ENCODE results near the gene ZNF28.

GRCh38 chr19:52749780-52750179, 71.7 kb downstream of the ZNF28 start:
- TF ChIP-seq, protein P1, sequence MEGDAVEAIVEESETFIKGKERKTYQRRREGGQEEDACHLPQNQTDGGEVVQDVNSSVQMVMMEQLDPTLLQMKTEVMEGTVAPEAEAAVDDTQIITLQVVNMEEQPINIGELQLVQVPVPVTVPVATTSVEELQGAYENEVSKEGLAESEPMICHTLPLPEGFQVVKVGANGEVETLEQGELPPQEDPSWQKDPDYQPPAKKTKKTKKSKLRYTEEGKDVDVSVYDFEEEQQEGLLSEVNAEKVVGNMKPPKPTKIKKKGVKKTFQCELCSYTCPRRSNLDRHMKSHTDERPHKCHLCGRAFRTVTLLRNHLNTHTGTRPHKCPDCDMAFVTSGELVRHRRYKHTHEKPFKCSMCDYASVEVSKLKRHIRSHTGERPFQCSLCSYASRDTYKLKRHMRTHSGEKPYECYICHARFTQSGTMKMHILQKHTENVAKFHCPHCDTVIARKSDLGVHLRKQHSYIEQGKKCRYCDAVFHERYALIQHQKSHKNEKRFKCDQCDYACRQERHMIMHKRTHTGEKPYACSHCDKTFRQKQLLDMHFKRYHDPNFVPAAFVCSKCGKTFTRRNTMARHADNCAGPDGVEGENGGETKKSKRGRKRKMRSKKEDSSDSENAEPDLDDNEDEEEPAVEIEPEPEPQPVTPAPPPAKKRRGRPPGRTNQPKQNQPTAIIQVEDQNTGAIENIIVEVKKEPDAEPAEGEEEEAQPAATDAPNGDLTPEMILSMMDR (IDR thresholded peaks at IDR 0.05) = no peak
- TF ChIP-seq EP300 (IDR thresholded peaks at IDR 0.05) (no peak), POLR2AphosphoS5 (IDR thresholded peaks at IDR 0.05) (no peak), POLR2A (IDR thresholded peaks at IDR 0.05) (no peak)

Data from sigmoid colon (tissue), 4 donors.